GM12878 (cell line): ENCODE data around the gene TRABD2B. TPM values are rescaled to one million over a fixed set of nuclear protein-coding genes. Genes with fewer than 3 reads are reported as not detected.

Source experiments
- ATAC-seq: fragments of 200-7000 bp; cut with Tn5 transposase; 3 replicates; pipeline ENCODE4 v1.9.1; 2020; ENCODE audit warnings: mild to moderate bottlenecking, moderate library complexity
- BruUV-seq: library from RNA; stranded (reverse); fragments of 400-500 nt; replicated peaks from 2 replicates; lab custom pipeline; 2021; lab: Mats Ljungman, UMichigan
- CTCF ChIA-PET: fragments of 300-600 bp; sonication (Branson Sonifier 250); formaldehyde crosslinking; extraction: SDS; loops from one replicate; lab custom pipeline; 2021; ENCODE audit warnings: inconsistent platforms; lab: Yijun Ruan, JAX
- POLR2A ChIA-PET: fragments of 350-600 bp; formaldehyde crosslinking; extraction: SDS; loops from one replicate; lab custom pipeline; 2021; ENCODE audit warnings: inconsistent platforms; lab: Charles Lee
- RAD21 ChIA-PET: fragments of 300-600 bp; sonication (Branson Sonifier 250); formaldehyde crosslinking; loops from one replicate; lab custom pipeline; 2023; ENCODE audit warnings: antibody characterized with exemption; ENCODE audit not compliant: unreplicated experiment; lab: Charles Lee
- SMC1A ChIA-PET: fragments of 300-600 bp; sonication (Branson Sonifier 250); formaldehyde crosslinking; loops from one replicate; lab custom pipeline; 2023; ENCODE audit not compliant: unreplicated experiment, uncharacterized antibody; lab: Charles Lee
- DNase-seq: peaks from one replicate; pipeline ENCODE4 v3.0.0-alpha.2; 2011; ENCODE audit warnings: low read depth, low spot score
- FAIRE-seq: peaks from 3 replicates; lab custom pipeline; 2011; peaks lifted over from hg19 to GRCh38; lab: Jason Lieb, UNC
- H2AFZ ChIP-seq: 2 replicates; pipeline ENCODE4 v1.6.0; 2011; ENCODE audit warnings: low read depth, low read length, control low read depth; ENCODE audit not compliant: control insufficient read depth
- H3K27ac ChIP-seq: 2 replicates; pipeline ENCODE4 v1.5.1; 2011; ENCODE audit warnings: control low read depth; ENCODE audit not compliant: control insufficient read depth, insufficient read depth
- H3K27me3 ChIP-seq, 2 experiments: replicated peaks in 1 of 2; 2 replicates each; pipeline versions ENCODE4 v1.6.0 to v1.6.1; 2011; ENCODE audit warnings: low read length in 1 of 2; ENCODE audit not compliant: control insufficient read depth in 2 of 2, insufficient read depth in 2 of 2
- H3K36me3 ChIP-seq, 2 experiments: 2 replicates each; pipeline ENCODE4 v1.5.1; 2011; ENCODE audit warnings: low read length in 1 of 2; ENCODE audit not compliant: control insufficient read depth in 2 of 2, insufficient read depth in 2 of 2
- H3K4me1 ChIP-seq: 2 replicates; pipeline ENCODE4 v1.6.1; 2011; ENCODE audit warnings: mild to moderate bottlenecking, low read length, moderate library complexity, mixed read lengths; ENCODE audit not compliant: control insufficient read depth, insufficient read depth
- H3K4me2 ChIP-seq: 2 replicates; pipeline ENCODE4 v1.6.0; 2011; ENCODE audit warnings: control low read depth; ENCODE audit not compliant: control insufficient read depth, insufficient read depth
- H3K4me3 ChIP-seq: fragments of 200-600 bp; sonication (generic); 2 replicates; pipeline ENCODE4 v1.5.1; 2016
- H3K79me2 ChIP-seq: 2 replicates; pipeline ENCODE4 v1.6.0; 2011; ENCODE audit warnings: low read length; ENCODE audit not compliant: control insufficient read depth, insufficient read depth
- H3K9ac ChIP-seq: 2 replicates; pipeline ENCODE4 v1.8.0; 2011; ENCODE audit warnings: low read length, control low read depth, mixed read lengths; ENCODE audit not compliant: control insufficient read depth, insufficient read depth
- H3K9me3 ChIP-seq: replicated peaks from 3 replicates; pipeline ENCODE4 v1.5.1; 2011; ENCODE audit warnings: mild to moderate bottlenecking, low read length; ENCODE audit not compliant: control insufficient read depth, insufficient read depth
- H4K20me1 ChIP-seq: 2 replicates; pipeline ENCODE4 v1.6.0; 2011; ENCODE audit not compliant: control insufficient read depth, insufficient read depth
- DPF2 ChIP-seq: fragments of 450-650 bp; IDR thresholded peaks from 2 replicates; pipeline ENCODE4 v1.6.1; 2017; ENCODE audit warnings: mild to moderate bottlenecking
- ESRRA ChIP-seq: IDR thresholded peaks from 2 replicates; pipeline ENCODE4 v1.6.1; 2012; ENCODE audit warnings: mild to moderate bottlenecking, low read length, improper control_type of control experiment
- IKZF2 ChIP-seq, 2 experiments: fragments of 450-650 bp; IDR thresholded peaks; 2 replicates each; pipeline ENCODE4 v1.6.1; 2017; ENCODE audit warnings: mild to moderate bottlenecking in 2 of 2, moderate library complexity in 2 of 2
- LARP7 ChIP-seq: fragments of 450-650 bp; IDR thresholded peaks from 2 replicates; pipeline ENCODE4 v1.6.1; 2017; ENCODE audit warnings: mild to moderate bottlenecking
- MTA2 ChIP-seq: fragments of 450-650 bp; IDR thresholded peaks from 2 replicates; pipeline ENCODE4 v1.6.1; 2016; ENCODE audit warnings: low read depth, mild to moderate bottlenecking, moderate library complexity
- NFIC ChIP-seq: IDR thresholded peaks from 2 replicates; pipeline ENCODE4 v1.6.1; 2012; ENCODE audit warnings: low read depth, mild to moderate bottlenecking, inconsistent platforms, low read length, moderate library complexity
- NRF1 ChIP-seq: conservative IDR thresholded peaks from 2 replicates; pipeline ENCODE4 v1.6.1; 2011; ENCODE audit warnings: mild to moderate bottlenecking, low read depth, low read length, improper control_type of control experiment
- RAD51 ChIP-seq: fragments of 450-650 bp; IDR thresholded peaks from 2 replicates; pipeline ENCODE4 v1.6.1; 2016; ENCODE audit warnings: moderate library complexity, mild to moderate bottlenecking, inconsistent platforms
- WGBS: methylation state at CpG from one replicate; pipeline ENCODE4 v1.1.6; 2016; ENCODE audit warnings: low lambda C conversion rate; ENCODE audit not compliant: insufficient replicate concordance, insufficient coverage; ENCODE audit errors: missing lambda C conversion rate; 5-methylcytosine and 5-hydroxymethylcytosine counted together
- in situ Hi-C: fragments of 300-500 bp; cut with MboI; formaldehyde crosslinking; loops from 9 replicates; pipeline ENCODE4 v1.14.3; 2018; ENCODE audit warnings: mixed read lengths
- intact Hi-C: fragments of 100-400 bp; cut with micrococcal nuclease; formaldehyde crosslinking; loops from one replicate; pipeline ENCODE4 v1.14.2; 2022; ENCODE audit not compliant: unreplicated experiment
- polyA plus RNA-seq, 11 experiments: library from polyadenylated mRNA; depleted of rRNA in 4 of 11; unstranded in 6 of 11; stranded (reverse) in 5 of 11; fragments of >200 nt; fragmentation: Nextera tagmentation in 4 of 11; fragmentation: Illumina TruSeq in 1 of 11; extraction: Ambion mirVana in 4 of 11; extraction: Trizol in 1 of 11; gene quantifications; 1 replicate in 1 of 11; 2 replicates in 10 of 11; pipeline versions ENCODE4 v1.2.1 to v1.2.3, GENCODE V29; 2011 to 2016; ENCODE audit warnings: inconsistent platforms in 2 of 11, missing spikeins in 2 of 11, low read depth in 1 of 11
- total RNA-seq, 4 experiments: library from RNA; depleted of rRNA in 3 of 4; stranded (reverse); fragments of >200 nt in 3 of 4; fragmentation: Illumina TruSeq in 1 of 4; extraction: Trizol in 1 of 4; gene quantifications; 2 replicates each; pipeline versions ENCODE4 v1.2.1 to v1.2.3, GENCODE V29; 2013 to 2021
- TF ChIP-seq, protein P1 (sequence below): fragments of 450-650 bp; IDR thresholded peaks from 2 replicates; pipeline ENCODE4 v1.6.1; 2017; ENCODE audit warnings: mild to moderate bottlenecking, low read depth, inconsistent platforms; ENCODE audit not compliant: poor library complexity, severe bottlenecking
- TF ChIP-seq, protein P2 (sequence below): fragments of 450-650 bp; IDR thresholded peaks from 2 replicates; pipeline ENCODE4 v1.6.1; 2016; ENCODE audit warnings: mild to moderate bottlenecking
- TF ChIP-seq, protein P3 (sequence below): fragments of 450-650 bp; IDR thresholded peaks from 2 replicates; pipeline ENCODE4 v1.6.1; 2017; ENCODE audit warnings: mild to moderate bottlenecking

Gene TRABD2B
- total and polyA plus RNA-seq, 10 of the 15 experiments (the other 5 are each of a cell fraction or from before 2014, with no cell fraction given), result not detected

DNA sequence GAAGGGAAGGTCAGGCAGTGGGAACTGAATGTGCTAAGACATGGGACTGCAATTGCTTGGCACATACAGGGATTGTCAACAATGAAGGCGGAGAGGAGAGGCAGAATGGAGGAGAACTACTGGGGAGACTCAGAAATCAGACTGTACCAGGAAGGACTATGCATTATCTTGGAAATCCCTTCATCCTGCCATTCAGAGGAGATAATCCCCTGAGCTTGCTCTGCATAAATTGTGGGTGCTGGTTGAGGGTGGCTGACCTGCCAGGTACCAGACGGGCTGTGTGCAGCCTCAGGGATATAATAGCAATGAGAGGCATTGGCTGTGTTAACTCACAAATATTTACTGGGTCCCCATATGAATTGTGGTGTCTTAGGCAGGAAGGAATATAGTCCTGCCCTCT is 5.0 kb upstream of the TRABD2B start (continued):
- TF ChIP-seq, protein P1, sequence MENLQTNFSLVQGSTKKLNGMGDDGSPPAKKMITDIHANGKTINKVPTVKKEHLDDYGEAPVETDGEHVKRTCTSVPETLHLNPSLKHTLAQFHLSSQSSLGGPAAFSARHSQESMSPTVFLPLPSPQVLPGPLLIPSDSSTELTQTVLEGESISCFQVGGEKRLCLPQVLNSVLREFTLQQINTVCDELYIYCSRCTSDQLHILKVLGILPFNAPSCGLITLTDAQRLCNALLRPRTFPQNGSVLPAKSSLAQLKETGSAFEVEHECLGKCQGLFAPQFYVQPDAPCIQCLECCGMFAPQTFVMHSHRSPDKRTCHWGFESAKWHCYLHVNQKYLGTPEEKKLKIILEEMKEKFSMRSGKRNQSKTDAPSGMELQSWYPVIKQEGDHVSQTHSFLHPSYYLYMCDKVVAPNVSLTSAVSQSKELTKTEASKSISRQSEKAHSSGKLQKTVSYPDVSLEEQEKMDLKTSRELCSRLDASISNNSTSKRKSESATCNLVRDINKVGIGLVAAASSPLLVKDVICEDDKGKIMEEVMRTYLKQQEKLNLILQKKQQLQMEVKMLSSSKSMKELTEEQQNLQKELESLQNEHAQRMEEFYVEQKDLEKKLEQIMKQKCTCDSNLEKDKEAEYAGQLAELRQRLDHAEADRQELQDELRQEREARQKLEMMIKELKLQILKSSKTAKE, result no peak

DNA sequence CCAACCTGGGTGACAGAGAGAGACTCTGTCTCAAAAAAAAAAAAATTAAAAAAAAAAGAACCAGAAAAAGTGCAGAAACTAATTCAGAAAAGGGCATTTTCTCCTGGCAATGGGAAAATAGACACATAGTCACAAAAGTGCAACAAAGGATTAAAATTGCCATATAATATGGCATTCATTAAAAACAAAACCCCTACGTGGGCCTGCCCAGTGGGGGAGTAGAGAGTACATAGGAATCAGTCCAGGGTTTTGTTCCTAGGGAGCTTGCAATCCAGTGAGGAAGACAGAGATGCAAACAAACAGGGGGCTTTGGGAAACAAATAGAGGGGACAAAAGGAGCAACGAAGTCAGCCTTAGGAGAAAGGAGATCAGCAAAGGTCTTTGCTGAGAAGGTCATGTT is 4.5 kb upstream of the TRABD2B start:
- ATAC-seq, result no peak
- no TSS peak for BruUV-seq
- DNase-seq, result no peak
- Histone ChIP-seq H3K27ac (no peak overlapping the region), H4K20me1 (no peaks in the 10 kb centered on the region), H3K9ac (no peak overlapping the region), H3K9me3 (no peaks in the 10 kb centered on the region), H3K4me2 (no peak overlapping the region), H3K4me3 (no peak overlapping the region), H3K4me1 (no peaks in the 10 kb centered on the region), H3K79me2 (no peaks in the 10 kb centered on the region), H3K27me3 (peaks cover 0 to 4% of the 10 kb centered on the region in 2 experiments; a peak in 3 of 4 replicates), H2AFZ (no peak overlapping the region), H3K36me3 (no peaks in the 10 kb centered on the region)
- ChIA-PET CTCF (no interaction called here), POLR2A (no interaction called here), SMC1A (no interaction called here), RAD21 (no interaction called here)
- in situ Hi-C loops (no loop called here), intact Hi-C loops (no loop called here)
- TF ChIP-seq MTA2 (no peak), ESRRA (no peak), RAD51 (no peak), DPF2 (no peak), IKZF2 (IDR thresholded peaks at IDR 0.05) (no peak), NRF1 (no peak), LARP7 (no peak), NFIC (no peak)
- TF ChIP-seq, protein P2, sequence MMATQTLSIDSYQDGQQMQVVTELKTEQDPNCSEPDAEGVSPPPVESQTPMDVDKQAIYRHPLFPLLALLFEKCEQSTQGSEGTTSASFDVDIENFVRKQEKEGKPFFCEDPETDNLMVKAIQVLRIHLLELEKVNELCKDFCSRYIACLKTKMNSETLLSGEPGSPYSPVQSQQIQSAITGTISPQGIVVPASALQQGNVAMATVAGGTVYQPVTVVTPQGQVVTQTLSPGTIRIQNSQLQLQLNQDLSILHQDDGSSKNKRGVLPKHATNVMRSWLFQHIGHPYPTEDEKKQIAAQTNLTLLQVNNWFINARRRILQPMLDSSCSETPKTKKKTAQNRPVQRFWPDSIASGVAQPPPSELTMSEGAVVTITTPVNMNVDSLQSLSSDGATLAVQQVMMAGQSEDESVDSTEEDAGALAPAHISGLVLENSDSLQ, result no peak
- TF ChIP-seq, protein P3, sequence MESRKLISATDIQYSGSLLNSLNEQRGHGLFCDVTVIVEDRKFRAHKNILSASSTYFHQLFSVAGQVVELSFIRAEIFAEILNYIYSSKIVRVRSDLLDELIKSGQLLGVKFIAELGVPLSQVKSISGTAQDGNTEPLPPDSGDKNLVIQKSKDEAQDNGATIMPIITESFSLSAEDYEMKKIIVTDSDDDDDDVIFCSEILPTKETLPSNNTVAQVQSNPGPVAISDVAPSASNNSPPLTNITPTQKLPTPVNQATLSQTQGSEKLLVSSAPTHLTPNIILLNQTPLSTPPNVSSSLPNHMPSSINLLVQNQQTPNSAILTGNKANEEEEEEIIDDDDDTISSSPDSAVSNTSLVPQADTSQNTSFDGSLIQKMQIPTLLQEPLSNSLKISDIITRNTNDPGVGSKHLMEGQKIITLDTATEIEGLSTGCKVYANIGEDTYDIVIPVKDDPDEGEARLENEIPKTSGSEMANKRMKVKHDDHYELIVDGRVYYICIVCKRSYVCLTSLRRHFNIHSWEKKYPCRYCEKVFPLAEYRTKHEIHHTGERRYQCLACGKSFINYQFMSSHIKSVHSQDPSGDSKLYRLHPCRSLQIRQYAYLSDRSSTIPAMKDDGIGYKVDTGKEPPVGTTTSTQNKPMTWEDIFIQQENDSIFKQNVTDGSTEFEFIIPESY, result no peak
- 0% methylated on average over 2 of the region's 2 CpGs for WGBS
- FAIRE-seq, result no peak
